Measurements from ENCODE around the gene ATP13A3. TPM values are rescaled to one million over a fixed set of nuclear protein-coding genes. Genes with fewer than 3 reads are reported as not detected.
A peak's percentile ranks its signal among the peaks of the same experiment; 100 is the strongest.

ATP13A3 gene
- total and polyA plus RNA-seq, 2 of the 4 experiments (the other 2 are of a cell fraction): 48.1 to 154 TPM

DNA sequence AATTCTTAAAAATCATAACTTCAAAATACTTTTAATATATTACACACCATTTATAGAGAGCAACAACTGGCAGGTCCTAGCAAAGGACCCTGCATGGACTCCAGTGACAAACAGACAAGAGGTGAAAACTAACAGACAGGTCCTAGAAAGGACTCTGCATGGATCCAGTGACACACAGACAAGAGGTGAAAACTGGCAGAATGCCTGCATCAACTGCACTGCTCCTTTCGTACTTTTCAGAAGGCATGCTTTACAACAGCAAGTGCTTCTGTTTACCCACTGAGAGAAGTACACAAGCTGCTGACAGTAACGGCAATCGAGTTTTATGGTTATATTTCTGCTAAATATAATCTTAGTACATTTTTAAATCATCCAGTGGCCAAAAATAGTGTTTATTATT is 63.5 kb downstream of the ATP13A3 start:
- Histone ChIP-seq H2AK5ac (ENCODE audit: low read depth, low read length) (no peak overlapping the region), H3K4me2 (ENCODE audit: low read depth, low read length) (no peak overlapping the region), H3K14ac (replicated peaks; ENCODE audit: low read depth, low read length) (no peak overlapping the region), H3K4me1 (ENCODE audit: control insufficient read depth, insufficient read depth, low read length) (peaks cover 8% of the 10 kb centered on the region), H2BK120ac (ENCODE audit: low read depth, low read length) (no peak overlapping the region), H3K27ac (ENCODE audit: insufficient read depth, low read length) (no peak overlapping the region), H3K56ac (ENCODE audit: extremely low read depth, insufficient read depth, low read length) (no peak overlapping the region), H2AK9ac (replicated peaks; ENCODE audit: low read depth, low read length, poor library complexity) (no peak overlapping the region), H2BK5ac (ENCODE audit: low read depth, low read length, poor library complexity, severe bottlenecking) (no peak overlapping the region), H3K9ac (ENCODE audit: low read depth, low read length) (no peak overlapping the region), H4K20me1 (ENCODE audit: insufficient read depth, low read length) (peaks cover 50% of the 10 kb centered on the region), H4K8ac (ENCODE audit: low read depth in 2 of 2, low read length in 2 of 2) (no peak overlapping the region), H3K4ac (ENCODE audit: low read depth, low read length) (no peak overlapping the region), H2BK15ac (ENCODE audit: low read depth, low read length) (no peak overlapping the region), H3K36me3 (ENCODE audit: control insufficient read depth, insufficient read depth, low read length) (peaks cover 32% of the 10 kb centered on the region), H4K5ac (ENCODE audit: low read depth, low read length) (no peak overlapping the region), H3K9me1 (ENCODE audit: insufficient read depth, low read length) (peaks cover 11% of the 10 kb centered on the region), H2BK20ac (ENCODE audit: low read depth, low read length) (no peak overlapping the region), H4K91ac (ENCODE audit: insufficient read depth, low read depth, low read length) (no peak overlapping the region), H3K9me3 (ENCODE audit: control insufficient read depth, insufficient read depth, low read length) (no peaks in the 10 kb centered on the region), H3K27me3 (ENCODE audit: control insufficient read depth, insufficient read depth, low read length) (no peaks in the 10 kb centered on the region), H3K4me3 (ENCODE audit: insufficient read depth, low read depth, low read length) (no peak overlapping the region), H2AFZ (replicated peaks; ENCODE audit: low read length, poor library complexity) (no peak overlapping the region), H3K79me1 (ENCODE audit: low read depth in 1 of 2, low read length in 2 of 2) (peaks cover 17 to 48% of the 10 kb centered on the region in 2 experiments), H3K23ac (ENCODE audit: low read depth, low read length) (no peak overlapping the region; the same call in 1 of the 2 replicates), H3K18ac (ENCODE audit: low read depth, low read length) (peak overlapping the region; percentile 6; the same call in 1 of the 2 replicates)
- no TSS peak for BruUV-seq (replicated peaks)
- TF ChIP-seq CHD1 (IDR thresholded peaks at IDR 0.05; ENCODE audit: low read depth, low read length) (no peak), MXI1 (IDR thresholded peaks at IDR 0.05; ENCODE audit: borderline replicate concordance, low read depth, low read length) (no peak), POLR2A (IDR thresholded peaks at IDR 0.05; ENCODE audit: low read depth, low read length) (no peak), CTCF (conservative IDR thresholded peaks at IDR 0.05; ENCODE audit: low read depth, low read length) (no peak), NFE2L2 (IDR thresholded peaks at IDR 0.05; ENCODE audit: low read depth, low read length) (no peak), MAFK (IDR thresholded peaks at IDR 0.05; ENCODE audit: low read depth, low read length) (no peak), RCOR1 (IDR thresholded peaks at IDR 0.05; ENCODE audit: insufficient replicate concordance, low read length) (no peak), RAD21 (IDR thresholded peaks at IDR 0.05; ENCODE audit: low read length) (no peak)
- CTCF ChIA-PET: interaction anchor here (0.6 kb wide), 1 partner anchor 179 kb away, joined by 3 read pairs; no protein-coding TSS in a partner anchor
- intact Hi-C loops (cut with micrococcal nuclease) (loop anchor here (2.0 kb wide), 1 partner anchor 17 kb away; no protein-coding TSS in a partner anchor), in situ Hi-C loops (cut with MboI; ENCODE audit: low sequenced_read_pairs) (no loop called here), dilution Hi-C loops (cut with HindIII; ENCODE audit: low sequenced_read_pairs, unreplicated experiment) (no loop called here)
- WGBS, 2 experiments (ENCODE audit: extremely low coverage in 2 of 2, insufficient read length in 1 of 2): no CpG with 5 or more reads among the region's 3 CpGs
- DNase-seq (peak; percentile 16), ATAC-seq (ENCODE audit: low read depth) (no peak)
- POLR2A ChIA-PET (ENCODE audit: unreplicated experiment): no interaction called here

All from IMR-90 (cell line).